HG03432 (cell line): ENCODE data around the gene LRFN4.

Experiments
- ATAC-seq: cut with Tn5 transposase; IDR thresholded peaks from one replicate; pipeline ENCODE4 v1.9.1; 2021; ENCODE audit warnings: mild to moderate bottlenecking, moderate library complexity; ENCODE audit not compliant: unreplicated experiment

LRFN4 gene

DNA sequence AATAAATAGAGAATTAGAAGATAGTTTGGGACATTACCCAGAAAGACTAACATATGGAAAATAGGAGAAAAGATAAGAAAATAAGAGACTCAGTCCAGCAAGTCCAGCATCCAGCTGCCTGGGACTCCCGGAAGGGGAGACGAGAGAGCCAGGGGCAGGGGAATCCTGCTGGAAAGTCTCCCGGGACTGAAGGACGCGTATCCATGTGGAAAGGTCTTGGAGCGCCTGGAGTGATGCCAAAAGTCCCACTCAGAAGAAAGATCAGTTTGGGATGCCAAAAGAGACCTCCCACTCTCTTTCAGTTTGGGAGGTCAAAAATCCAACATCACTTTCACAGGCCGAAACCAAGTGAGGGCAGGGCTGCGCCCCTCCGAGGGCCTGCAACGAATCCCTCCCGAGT is 30.7 kb downstream of the LRFN4 start:
- no peak for ATAC-seq

- no peak for ATAC-seq
These were observed 31.4 kb downstream of the LRFN4 start for GRCh38 chr11:66888282-66888681.

DNA sequence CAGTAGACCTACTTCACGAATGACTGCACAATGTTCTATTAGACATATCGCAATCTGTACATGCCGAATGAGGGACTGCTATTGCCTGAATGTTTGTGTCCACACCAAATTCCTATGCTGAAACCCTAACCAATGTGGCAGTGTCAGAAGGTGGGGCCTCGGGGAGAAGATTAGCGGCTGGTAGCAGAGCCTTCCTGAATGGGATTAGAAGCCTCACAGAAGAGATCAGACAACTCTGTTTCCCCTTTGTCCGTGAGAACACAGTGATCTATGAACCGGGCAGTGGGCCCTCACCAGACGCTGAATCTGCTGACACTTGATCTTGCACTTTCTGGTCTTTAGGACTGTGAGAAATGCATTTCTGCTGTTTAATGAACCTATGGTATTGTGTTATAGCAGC is 33.1 kb downstream of the LRFN4 start:
- no peak for ATAC-seq

GRCh38 chr11:66891851-66892660 is 35.2 kb downstream of the LRFN4 start:
- peak; percentile 88 for ATAC-seq

DNA sequence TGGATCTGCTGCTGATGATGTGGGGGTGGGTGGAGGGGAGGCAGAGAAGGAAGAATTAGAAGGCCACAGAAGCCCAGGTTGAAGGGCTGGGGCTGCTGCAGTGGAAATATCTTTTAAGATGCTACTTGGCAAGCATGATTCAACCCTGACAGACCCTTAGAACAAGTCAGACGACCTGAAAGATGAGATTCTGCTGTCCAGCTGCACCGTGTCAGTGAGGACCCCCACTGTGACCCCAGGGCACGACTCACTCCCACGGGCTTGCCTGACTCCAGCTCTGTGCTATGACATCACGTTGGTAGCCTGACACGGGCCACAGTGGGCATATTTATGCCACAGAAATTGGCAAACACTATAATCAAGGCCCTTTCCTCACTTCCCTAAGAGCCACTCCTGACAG is 36.0 kb downstream of the LRFN4 start:
- no peak for ATAC-seq

DNA sequence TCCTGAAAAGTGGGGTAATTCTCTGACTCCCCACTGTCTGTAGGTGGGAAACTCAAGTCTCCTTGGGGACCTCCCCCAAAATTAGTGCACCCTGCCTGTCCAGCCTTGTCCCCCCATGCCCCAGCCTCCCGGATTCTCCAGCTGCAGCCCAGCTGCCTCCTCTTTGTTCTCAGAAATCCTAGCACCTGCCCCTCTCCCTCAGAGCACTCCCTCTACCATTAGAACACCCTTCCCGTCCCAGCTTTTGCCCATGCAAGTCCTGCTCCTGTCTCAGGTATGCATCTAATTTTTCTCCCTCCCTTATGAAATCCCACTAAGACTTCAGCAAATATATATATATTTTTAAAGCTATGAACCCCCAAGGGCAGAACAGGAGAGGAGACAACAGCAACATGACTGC is 37.3 kb downstream of the LRFN4 start:
- ATAC-seq = no peak

- no peak for ATAC-seq
These were observed 45.1 kb downstream of the LRFN4 start for GRCh38 chr11:66901964-66902390.

DNA sequence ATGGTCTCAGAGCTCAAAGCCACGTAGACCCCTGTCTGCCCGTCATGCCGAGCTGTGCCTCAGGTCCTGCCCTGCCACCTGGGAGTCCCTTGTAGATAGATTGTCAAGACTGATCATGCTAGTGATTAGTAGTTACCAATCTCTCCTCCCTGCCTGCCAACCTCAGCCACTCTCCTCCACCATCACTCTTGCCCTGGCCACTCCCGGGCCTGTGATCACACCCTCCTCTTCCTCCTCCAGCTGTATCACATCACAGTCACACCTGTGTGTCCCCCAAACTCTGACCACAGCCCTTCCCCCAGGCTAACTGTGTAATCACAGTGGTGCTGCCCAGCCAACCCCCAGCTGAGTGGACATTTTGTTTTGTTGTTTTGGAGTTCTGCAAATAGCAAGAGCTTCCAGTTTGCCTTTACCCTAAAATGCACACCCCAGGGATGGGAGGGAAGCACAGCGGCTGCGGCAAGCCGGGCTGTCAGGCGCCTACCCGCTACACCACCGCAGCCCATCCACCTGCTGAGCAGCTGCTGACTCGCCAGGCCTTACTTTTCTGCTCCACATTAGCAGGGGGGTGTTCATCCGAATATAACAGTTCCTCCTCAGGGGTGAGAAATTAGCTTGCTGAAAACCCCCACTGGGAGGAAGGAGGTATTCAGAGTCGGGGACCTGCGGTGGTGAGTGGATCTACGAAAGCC is 45.8 kb downstream of the LRFN4 start:
- ATAC-seq = no peak

GRCh38 chr11:66904055-66904454 is 47.2 kb downstream of the LRFN4 start:
- ATAC-seq = no peak

DNA sequence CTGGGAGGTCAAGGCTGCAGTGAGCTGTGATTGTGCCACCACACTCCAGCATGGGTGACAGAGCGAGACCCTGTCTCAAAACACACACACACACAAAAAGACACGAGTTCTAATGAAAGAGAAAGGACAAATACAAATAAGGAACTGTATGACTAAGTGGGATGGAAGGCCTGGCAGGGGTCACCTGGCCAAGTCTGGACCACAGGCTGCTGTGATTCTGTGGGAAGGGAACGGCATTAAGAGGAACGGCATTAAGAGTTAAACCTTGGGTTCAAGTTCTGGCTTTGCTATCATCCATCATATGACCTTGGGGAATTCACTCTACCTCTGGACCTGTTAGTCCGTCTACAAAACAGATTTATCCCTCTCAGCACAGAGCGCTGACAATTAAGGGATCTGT is 47.7 kb downstream of the LRFN4 start:
- ATAC-seq = no peak

DNA sequence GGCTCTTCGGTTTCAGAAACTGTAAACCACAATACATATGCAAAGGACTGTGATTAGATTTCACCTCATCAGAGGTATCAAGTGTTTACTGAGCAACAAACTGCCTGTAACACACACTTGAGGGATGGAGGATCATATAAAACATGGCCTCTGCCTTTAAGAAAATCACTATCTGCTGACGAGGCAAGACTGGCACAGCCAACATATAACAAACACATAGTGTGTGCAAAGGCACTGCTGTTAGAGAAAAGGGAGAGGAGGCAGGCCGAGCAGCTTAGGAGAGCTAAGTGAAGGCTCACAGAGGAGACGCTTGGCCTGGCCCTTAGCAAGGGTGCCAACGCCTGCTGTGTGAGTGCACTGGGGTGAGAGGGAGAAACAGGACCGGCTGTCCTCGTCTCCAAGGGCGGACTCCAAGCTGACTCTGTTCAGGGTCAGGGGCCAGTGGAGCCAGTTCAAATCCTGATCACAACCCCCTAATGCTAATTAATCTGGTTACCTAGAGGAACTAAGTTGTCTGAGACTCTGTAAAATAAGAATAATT is 48.2 kb downstream of the LRFN4 start:
- no peak for ATAC-seq

DNA sequence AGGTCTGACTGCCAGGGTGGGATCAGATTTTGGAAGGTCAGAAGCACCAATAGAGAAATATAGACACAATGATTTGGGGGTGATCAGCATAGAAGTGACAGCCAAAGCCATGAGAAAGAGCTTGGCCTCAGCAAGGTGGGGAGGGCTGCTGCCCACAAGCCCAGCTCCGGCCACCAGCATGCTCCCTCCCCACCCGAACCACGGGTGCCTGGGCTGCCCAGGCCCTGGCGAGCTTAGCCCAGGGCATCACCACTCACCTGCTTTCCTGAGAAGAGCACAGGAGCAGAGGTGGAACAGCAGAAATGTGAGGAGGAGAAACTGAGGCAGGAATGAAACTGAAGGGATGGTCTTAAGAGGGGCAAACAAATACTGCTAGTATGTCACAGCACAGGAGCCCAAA is 48.8 kb downstream of the LRFN4 start:
- no peak for ATAC-seq

- ATAC-seq = no peak
These were observed 49.3 kb downstream of the LRFN4 start for GRCh38 chr11:66906061-66906733.

DNA sequence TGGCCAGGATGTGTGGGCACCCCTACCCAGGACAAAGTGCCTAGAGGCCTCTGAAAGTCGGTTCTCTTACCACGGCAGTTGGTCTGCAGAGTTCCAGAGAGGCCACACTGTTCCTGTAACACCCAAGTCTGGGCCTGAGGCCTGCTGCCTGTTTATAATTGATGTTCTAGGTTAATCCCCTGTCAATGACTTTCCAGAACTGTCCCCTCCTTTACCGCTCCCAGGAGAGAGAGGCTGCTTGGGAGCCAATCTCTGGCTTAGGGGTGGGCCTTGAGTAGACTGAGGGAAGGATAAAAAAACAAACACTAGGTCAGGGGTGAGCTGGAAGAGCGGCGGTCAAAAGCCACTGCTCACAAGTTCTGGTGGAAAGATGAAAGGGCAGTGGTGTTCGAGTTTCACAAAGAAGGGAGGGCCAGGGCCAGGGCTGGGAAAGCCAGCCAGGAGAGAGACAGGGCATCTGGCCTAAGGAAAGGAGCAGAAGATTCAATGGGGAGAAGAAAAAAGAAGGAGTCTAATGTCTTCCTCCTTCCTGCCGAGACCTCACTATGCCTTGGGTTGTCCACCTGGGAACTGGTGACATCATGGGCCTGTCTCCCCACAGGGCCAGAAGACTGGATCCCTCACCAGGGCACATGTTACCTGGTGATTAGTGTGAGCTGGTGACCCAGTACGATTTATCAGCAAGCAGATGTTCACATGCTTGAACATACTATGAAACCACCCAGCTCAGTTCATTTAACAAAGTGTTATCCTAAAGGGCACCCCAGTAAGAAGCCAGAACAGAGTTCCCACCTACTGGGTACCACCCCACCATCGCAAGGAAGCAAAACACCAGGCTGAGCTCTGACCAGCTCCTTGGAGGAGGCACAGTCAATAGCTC is 51.1 kb downstream of the LRFN4 start:
- no peak for ATAC-seq

GRCh38 chr11:66909181-66909580 is 52.3 kb downstream of the LRFN4 start:
- ATAC-seq = no peak

GRCh38 chr11:66910016-66910415 is 53.2 kb downstream of the LRFN4 start:
- no peak for ATAC-seq
